ENCODE data around the gene DPM2.

Gene DPM2

GRCh38 chr9:127903557-127904475 is 33.8 kb downstream of the DPM2 start:
- no peak overlapping the region for H3K4me3 ChIP-seq (ENCODE audit: low read depth, low read length)

DNA sequence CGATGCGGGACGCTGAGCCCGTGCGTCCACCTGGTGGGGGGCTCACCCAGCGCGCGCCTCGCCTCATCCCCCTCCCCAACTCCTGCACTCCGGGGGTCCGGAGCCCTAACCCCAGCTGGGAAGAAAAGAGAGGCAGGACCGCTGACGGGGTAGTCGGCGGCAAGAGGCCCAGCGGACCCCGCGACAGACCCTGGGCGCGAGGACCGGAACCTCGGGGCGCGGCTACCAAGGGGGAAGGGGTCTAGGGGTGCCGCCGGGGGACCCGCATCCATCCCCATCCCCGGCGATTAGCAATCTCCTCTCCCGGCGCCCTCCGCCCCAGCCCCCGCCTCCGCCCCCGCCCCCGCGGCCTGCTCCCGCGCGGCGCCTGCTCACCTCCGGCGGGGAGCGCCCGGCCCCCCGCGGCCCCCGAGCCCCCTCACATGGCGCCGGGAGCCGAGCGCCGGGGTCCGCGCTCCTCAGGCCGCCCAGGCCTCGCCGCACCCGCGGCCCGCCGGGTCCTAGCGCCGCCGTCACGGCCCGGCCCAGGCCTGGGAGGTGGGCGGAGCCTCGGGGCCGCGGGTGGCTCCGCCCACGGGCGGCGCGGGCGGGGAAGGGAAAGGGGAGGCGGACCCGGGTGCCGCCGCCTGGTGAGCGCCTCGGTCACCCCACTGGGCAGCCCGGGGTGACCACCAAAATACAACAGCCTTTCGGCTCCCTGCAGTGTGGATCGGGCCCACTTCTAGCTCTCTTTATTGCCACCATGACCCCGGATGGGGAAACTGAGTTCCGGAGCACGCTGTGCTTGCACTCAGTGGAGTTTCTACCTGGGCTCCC is 38.3 kb downstream of the DPM2 start, which contains the start of gene ST6GALNAC6:
Gene ST6GALNAC6 (minus strand): TSS at position 476 of the 816 bp plus-strand sequence. CDS start 1,622 bp downstream, outside the sequence.
- H3K4me3 ChIP-seq (ENCODE audit: low read depth, low read length), result peak within 1 kb of the TSS; percentile 67

GRCh38 chr9:127898433-127899127 is 39.1 kb downstream of the DPM2 start:
- peak overlapping the region; percentile 67 for H3K4me3 ChIP-seq (ENCODE audit: low read depth, low read length)

GRCh38 chr9:127897193-127897692 is 40.4 kb downstream of the DPM2 start:
- no peak overlapping the region for H3K4me3 ChIP-seq (ENCODE audit: low read depth, low read length)

DNA sequence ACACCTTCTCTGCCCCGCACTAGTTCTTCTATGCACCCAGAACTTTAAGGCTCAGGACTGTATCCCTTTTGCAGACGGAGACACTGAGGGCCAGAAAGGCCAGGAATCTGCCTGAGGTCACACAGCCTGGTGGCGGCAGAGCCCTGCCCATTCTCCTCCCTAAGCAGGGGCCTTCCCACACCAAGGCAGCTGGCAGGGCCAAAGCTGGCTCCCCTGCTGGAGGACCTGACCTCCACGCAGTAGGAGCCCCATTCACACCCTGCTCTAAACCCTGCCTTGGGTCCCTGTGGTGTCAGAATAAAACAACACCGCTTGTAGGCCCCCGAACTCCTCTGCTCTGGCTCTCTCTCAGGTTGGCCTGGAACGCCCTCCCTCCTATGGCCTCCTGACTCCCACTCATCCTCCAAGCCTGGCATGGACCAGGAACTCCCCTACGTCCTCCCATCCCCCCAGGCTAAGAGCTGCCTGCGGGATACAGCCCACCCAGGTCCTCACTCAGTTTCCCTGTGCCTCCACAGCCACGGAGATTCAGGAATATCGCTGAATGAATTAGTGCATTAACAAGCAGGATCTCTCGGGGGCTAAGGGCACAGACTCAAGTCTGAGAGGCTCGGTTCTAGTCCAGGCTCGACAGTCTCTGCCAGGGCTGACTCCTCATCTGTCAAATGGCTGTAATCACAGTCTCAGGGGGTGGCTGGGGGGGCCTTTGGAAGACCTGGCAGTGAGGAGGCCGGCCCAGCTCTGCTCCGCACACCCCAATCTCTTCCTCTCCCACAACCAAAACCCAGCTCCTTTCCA is 41.1 kb downstream of the DPM2 start:
- no peak overlapping the region for H3K4me3 ChIP-seq (ENCODE audit: low read depth, low read length)

DNA sequence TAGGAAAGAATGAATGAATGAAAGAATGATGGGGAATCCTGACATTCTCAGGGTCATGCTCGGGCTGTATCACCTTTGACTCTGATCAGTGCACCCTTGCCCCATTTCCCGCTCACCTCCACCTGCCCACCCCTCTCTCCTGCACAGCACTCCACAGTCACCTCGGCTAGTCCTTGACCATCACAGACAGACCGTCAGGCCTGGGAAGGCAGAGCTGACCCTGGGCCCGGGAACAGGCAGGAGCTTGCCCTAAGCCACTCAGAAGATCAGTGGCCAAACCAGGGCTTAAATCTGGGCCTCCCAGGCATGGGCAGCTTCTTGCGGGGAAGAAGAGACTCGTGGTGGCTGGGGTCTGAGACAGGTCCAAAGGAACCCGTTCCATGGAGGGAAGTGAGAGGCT is 41.8 kb downstream of the DPM2 start:
- no peak overlapping the region for H3K4me3 ChIP-seq (ENCODE audit: low read depth, low read length)

DNA sequence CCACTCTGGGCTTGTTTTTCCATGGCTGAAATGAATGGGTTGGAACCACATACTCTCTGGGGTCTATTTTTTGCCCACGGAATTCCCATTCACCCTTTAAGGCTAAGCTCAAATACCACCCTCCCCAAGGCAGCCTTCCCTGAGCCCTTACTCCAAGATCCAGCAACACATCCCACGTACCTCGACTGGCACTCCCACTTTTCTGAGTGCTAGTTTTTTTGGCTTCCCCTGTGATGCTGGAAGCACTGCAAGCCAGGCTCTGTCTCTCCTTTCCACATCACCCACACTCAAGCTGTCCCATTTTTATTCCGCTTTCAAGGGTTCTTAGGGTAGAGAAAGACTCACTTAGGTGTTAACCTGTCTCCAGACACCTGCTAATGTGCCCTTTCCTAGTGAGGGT is 44.3 kb downstream of the DPM2 start:
- no peak overlapping the region for H3K4me3 ChIP-seq (ENCODE audit: low read depth, low read length)

- no peak overlapping the region for H3K4me3 ChIP-seq (ENCODE audit: low read depth, low read length)
These were observed 44.8 kb downstream of the DPM2 start for GRCh38 chr9:127892831-127893230.

DNA sequence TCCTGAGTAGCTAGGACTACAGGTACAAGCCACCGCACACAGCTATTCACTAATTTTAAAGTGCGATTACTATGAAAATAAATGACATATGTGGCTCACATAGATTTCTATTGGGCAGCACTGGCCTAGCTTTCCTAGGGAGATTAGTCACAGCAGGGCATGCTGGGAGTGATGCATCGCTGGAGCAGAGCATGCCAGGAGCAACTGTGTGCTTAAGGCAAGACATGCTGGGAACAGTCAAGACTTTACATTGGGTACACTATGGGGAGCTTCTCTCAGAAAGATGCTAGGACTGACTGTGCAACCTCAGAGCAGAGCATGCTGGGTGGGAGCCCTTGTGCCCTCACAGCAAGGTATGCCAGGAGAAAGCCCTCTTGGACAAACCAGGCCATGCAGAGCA is 47.6 kb downstream of the DPM2 start:
- H3K4me3 ChIP-seq (ENCODE audit: low read depth, low read length), result no peak overlapping the region

DNA sequence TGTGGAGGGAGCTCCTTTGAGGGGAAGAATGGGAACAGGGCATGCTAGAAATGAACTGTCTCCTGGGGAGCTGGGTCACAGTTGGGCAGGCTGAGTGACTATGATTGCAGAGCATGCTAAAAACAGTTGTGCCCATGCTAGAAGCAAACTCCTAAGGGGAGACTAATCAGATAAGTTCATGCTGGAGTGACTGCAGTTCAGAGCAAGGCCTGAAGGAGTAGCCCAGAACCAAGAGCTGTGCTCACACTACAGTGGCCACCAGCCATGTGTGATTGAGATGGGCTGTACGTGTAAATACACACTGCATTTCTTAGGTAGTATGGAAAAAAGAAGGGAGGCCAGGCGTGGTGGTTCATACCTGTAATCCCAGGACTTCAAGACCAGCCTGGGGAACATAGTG is 49.9 kb downstream of the DPM2 start:
- H3K4me3 ChIP-seq (ENCODE audit: low read depth, low read length), result no peak overlapping the region

GRCh38 chr9:127886401-127886972 is 51.2 kb downstream of the DPM2 start:
- H3K4me3 ChIP-seq (ENCODE audit: low read depth, low read length), result no peak overlapping the region

DNA sequence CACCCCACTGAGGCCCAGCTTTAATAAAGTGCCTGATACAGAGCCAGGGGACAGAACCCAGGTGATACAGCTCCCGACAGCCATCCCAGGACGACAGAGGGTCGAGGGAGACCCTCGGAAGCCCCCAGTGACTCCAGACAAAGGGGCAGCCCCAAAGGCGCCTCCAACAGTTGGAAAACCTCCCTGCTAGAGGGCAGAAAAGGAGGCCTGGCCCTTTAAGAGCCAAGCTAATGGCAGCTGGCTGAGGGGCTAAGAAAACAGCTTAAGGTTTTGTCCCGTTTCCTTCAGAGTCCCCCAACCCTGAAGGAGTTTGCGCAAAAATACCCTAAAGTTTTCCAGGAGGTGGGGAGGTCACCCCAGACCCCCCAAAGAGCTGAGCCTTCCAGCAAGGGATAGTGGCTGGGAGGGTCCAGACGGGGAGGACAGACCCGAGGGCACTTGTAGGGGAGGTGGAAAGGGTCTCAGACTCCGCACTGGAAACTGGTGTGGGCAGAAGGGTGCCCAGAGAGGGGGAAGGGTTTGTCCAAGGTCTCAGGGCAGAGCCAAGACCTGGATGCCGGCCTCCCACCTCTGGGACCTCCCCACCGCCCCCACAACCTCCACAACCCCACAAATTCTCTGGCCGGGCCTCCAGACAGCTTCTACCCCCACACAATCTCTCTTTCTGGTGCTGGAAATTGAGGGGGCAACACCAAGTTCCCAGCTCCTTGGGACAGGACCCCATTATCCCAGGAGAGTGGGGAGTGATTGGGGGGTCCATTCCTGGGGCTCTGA is 52.0 kb downstream of the DPM2 start:
- no peak overlapping the region for H3K4me3 ChIP-seq (ENCODE audit: low read depth, low read length)

All from iPS-11a (cell line).